HG02885 (cell line): ENCODE data around the gene URI1.
"Not testable (repeated sequence)": the region's sequence is repeated elsewhere in the genome, so short reads cannot be mapped to it uniquely, and the experiment has no call there.

Experiments
- ATAC-seq: cut with Tn5 transposase; IDR thresholded peaks from one replicate; pipeline ENCODE4 v1.9.1; 2021; ENCODE audit warnings: mild to moderate bottlenecking; ENCODE audit not compliant: unreplicated experiment, poor library complexity

URI1 gene

GRCh38 chr19:29940971-29941585 lies 961 bp upstream of the URI1 start:
- no peak for ATAC-seq

- peak; percentile 73 for ATAC-seq
Measured at GRCh38 chr19:29942404-29943261, 594 bp downstream of the URI1 start.

GRCh38 chr19:29943615-29944014 lies 1.6 kb downstream of the URI1 start:
- no peak for ATAC-seq

- no peak for ATAC-seq
Measured at GRCh38 chr19:29944390-29945012, 2.5 kb downstream of the URI1 start.

GRCh38 chr19:29945017-29945416 lies 3.0 kb downstream of the URI1 start:
- ATAC-seq = no peak

GRCh38 chr19:29945433-29945832 lies 3.4 kb downstream of the URI1 start:
- no peak for ATAC-seq

- ATAC-seq = no peak
Measured at GRCh38 chr19:29946645-29947044, 4.6 kb downstream of the URI1 start.

GRCh38 chr19:29947871-29948270 lies 5.8 kb downstream of the URI1 start:
- ATAC-seq = no peak

GRCh38 chr19:29948759-29949470 lies 6.9 kb downstream of the URI1 start:
- ATAC-seq = not testable (repeated sequence)

GRCh38 chr19:29952177-29952576 lies 10.1 kb downstream of the URI1 start:
- no peak for ATAC-seq

GRCh38 chr19:29952646-29953045 lies 10.6 kb downstream of the URI1 start:
- ATAC-seq = no peak

- ATAC-seq = no peak
Measured at GRCh38 chr19:29953352-29954247, 11.6 kb downstream of the URI1 start.

GRCh38 chr19:29956855-29957254 lies 14.8 kb downstream of the URI1 start:
- ATAC-seq = no peak

- no peak for ATAC-seq
Measured at GRCh38 chr19:29961311-29961710, 19.3 kb downstream of the URI1 start.

- no peak for ATAC-seq
Measured at GRCh38 chr19:29962793-29963192, 20.8 kb downstream of the URI1 start.

GRCh38 chr19:29963576-29963975 lies 21.5 kb downstream of the URI1 start:
- no peak for ATAC-seq

GRCh38 chr19:29964171-29964570 lies 22.1 kb downstream of the URI1 start:
- ATAC-seq = no peak

GRCh38 chr19:29965492-29965891 lies 23.5 kb downstream of the URI1 start:
- no peak for ATAC-seq

- not testable (repeated sequence) for ATAC-seq
Measured at GRCh38 chr19:29966142-29966541, 24.1 kb downstream of the URI1 start.
